Coronary artery (tissue), 2 donors: ENCODE measurements around the gene CAD.

ENCODE experiments used
- DNase-seq: peaks from one replicate; pipeline ENCODE4 v3.0.0-alpha.2; 2017; ENCODE audit warnings: low spot score
- H3K27ac ChIP-seq, 2 donors: fragments of 200-600 bp; sonication (generic); one replicate each; pipeline ENCODE4 v1.5.1; 2016 to 2019
- H3K4me3 ChIP-seq: fragments of 200-600 bp; sonication (generic); 2 replicates; pipeline ENCODE4 v1.5.1; 2016; ENCODE audit warnings: mild to moderate bottlenecking, moderate library complexity
- CTCF ChIP-seq: fragments of 200-600 bp; sonication (generic); IDR thresholded peaks from one replicate; pipeline ENCODE4 v1.5.1; 2019; ENCODE audit warnings: antibody characterized with exemption

Gene CAD

GRCh38 chr2:27208486-27209050, 8.6 kb upstream of the CAD start:
- no peak for TF ChIP-seq CTCF
- DNase-seq = no peak
- H3K27ac ChIP-seq = no peak overlapping the region
- H3K4me3 ChIP-seq = no peak overlapping the region

GRCh38 chr2:27209621-27210401, 7.4 kb upstream of the CAD start:
- no peak for TF ChIP-seq CTCF
- Histone ChIP-seq H3K27ac (no peak overlapping the region), H3K4me3 (no peak overlapping the region)
- no peak for DNase-seq

GRCh38 chr2:27211241-27211942, 5.8 kb upstream of the CAD start:
- Histone ChIP-seq H3K27ac (peak overlapping the region; percentile 97 to 98), H3K4me3 (peak overlapping the region; percentile 93)
- no peak for TF ChIP-seq CTCF
- DNase-seq = no peak

GRCh38 chr2:27211943-27212625, 5.1 kb upstream of the CAD start, which contains the start of the genes ATRAID and SLC5A6:
Gene ATRAID (plus strand): TSS chr2:27212041. CDS start chr2:27212369, 328 bp downstream.
Gene SLC5A6 (minus strand): TSS chr2:27212268. CDS start chr2:27207650, 4,618 bp downstream.
- Histone ChIP-seq H3K27ac (peak within 1 kb of the TSS; percentile 97 to 98), H3K4me3 (peak within 1 kb of the TSS; percentile 93)
- DNase-seq = peak; percentile 90
- no peak for TF ChIP-seq CTCF

GRCh38 chr2:27212626-27213471, 4.3 kb upstream of the CAD start:
- no peak for TF ChIP-seq CTCF
- Histone ChIP-seq H3K27ac (peak overlapping the region; percentile 97 to 98), H3K4me3 (peak overlapping the region; percentile 93)
- DNase-seq = no peak

GRCh38 chr2:27214941-27215340, 2.2 kb upstream of the CAD start:
- no peak overlapping the region for H3K4me3 ChIP-seq

More at GRCh38 chr2:27214941-27215340, 2.2 kb upstream of the CAD start:
- H3K27ac ChIP-seq = no peak overlapping the region
- no peak for TF ChIP-seq CTCF
- no peak for DNase-seq
